Cerebellar nuclear complex (tissue), 1 donor: ENCODE results near the gene CHAC1.
"Not testable (repeated sequence)": the region's sequence is repeated elsewhere in the genome, so short reads cannot be mapped to it uniquely, and the experiment has no call there.

Experiments used
- DNase-seq, 2 experiments: peaks; one replicate each; lab custom pipeline; 2025; lab: John Stamatoyannopoulos, UW

Gene CHAC1

GRCh38 chr15:40957041-40957555 is 3.8 kb downstream of the CHAC1 start:
- no peak for DNase-seq

GRCh38 chr15:40957581-40958051 is 4.3 kb downstream of the CHAC1 start:
- DNase-seq: no peak

- DNase-seq: no peak
Measured at GRCh38 chr15:40958146-40958545, 4.9 kb downstream of the CHAC1 start.

- DNase-seq: no peak
Measured at GRCh38 chr15:40958723-40959122, 5.5 kb downstream of the CHAC1 start.

- no peak for DNase-seq
Measured at GRCh38 chr15:40959331-40960141, 6.3 kb downstream of the CHAC1 start.

- no peak for DNase-seq
Measured at GRCh38 chr15:40960151-40960885, 7.0 kb downstream of the CHAC1 start.

- no peak for DNase-seq
Measured at GRCh38 chr15:40960925-40961324, 7.7 kb downstream of the CHAC1 start.

- not testable (repeated sequence) for DNase-seq
Measured at GRCh38 chr15:40961740-40962139, 8.5 kb downstream of the CHAC1 start.

- not testable (repeated sequence) for DNase-seq
Measured at GRCh38 chr15:40962317-40962716, 9.0 kb downstream of the CHAC1 start.

- DNase-seq: no peak
Measured at GRCh38 chr15:40963201-40963600, 9.9 kb downstream of the CHAC1 start.

- no peak for DNase-seq
Measured at GRCh38 chr15:40964006-40964405, 10.7 kb downstream of the CHAC1 start.

GRCh38 chr15:40964634-40965033 is 11.4 kb downstream of the CHAC1 start:
- no peak for DNase-seq

- DNase-seq: no peak
Measured at GRCh38 chr15:40968290-40969085, 15.2 kb downstream of the CHAC1 start.

GRCh38 chr15:40969363-40969762 is 16.1 kb downstream of the CHAC1 start:
- no peak for DNase-seq

GRCh38 chr15:40974879-40975278 is 21.6 kb downstream of the CHAC1 start:
- DNase-seq: no peak

GRCh38 chr15:40976819-40977218 is 23.5 kb downstream of the CHAC1 start:
- DNase-seq: no peak

GRCh38 chr15:40978141-40978540 is 24.9 kb downstream of the CHAC1 start:
- DNase-seq: no peak

GRCh38 chr15:40978562-40978961 is 25.3 kb downstream of the CHAC1 start:
- no peak for DNase-seq

- DNase-seq: no peak
Measured at GRCh38 chr15:40981186-40981585, 27.9 kb downstream of the CHAC1 start.

- DNase-seq: no peak
Measured at GRCh38 chr15:40982855-40983254, 29.6 kb downstream of the CHAC1 start.

- DNase-seq: no peak
Measured at GRCh38 chr15:40984406-40984805, 31.1 kb downstream of the CHAC1 start.

GRCh38 chr15:40984964-40985363 is 31.7 kb downstream of the CHAC1 start:
- no peak for DNase-seq
